Right atrium auricular region (tissue), 2 donors: ENCODE data around the gene PRKD3. TPM values are rescaled to one million over a fixed set of nuclear protein-coding genes. Genes with fewer than 3 reads are reported as not detected.

Source experiments
- DNase-seq: peaks from one replicate; pipeline ENCODE4 v3.0.0-alpha.2; 2019; ENCODE audit warnings: low spot score
- H3K27ac ChIP-seq, 2 donors: fragments of 200-600 bp; sonication (generic); 1 replicate in 1 of 2; 2 replicates in 1 of 2; pipeline ENCODE4 v1.5.1; 2016 to 2019
- H3K27me3 ChIP-seq, 2 donors: fragments of 200-600 bp; sonication (generic); one replicate each; pipeline versions ENCODE4 v1.5.1 to v1.6.0; 2017 to 2019
- H3K36me3 ChIP-seq: fragments of 200-600 bp; sonication (generic); one replicate; pipeline ENCODE4 v1.5.1; 2016
- H3K4me1 ChIP-seq, 2 donors: fragments of 200-600 bp; sonication (generic); one replicate each; pipeline versions ENCODE4 v1.5.1 to v1.6.0; 2017 to 2019
- H3K4me3 ChIP-seq, 2 donors: fragments of 200-600 bp; sonication (generic); 1 replicate in 1 of 2; 2 replicates in 1 of 2; pipeline ENCODE4 v1.5.1; 2017 to 2019; ENCODE audit warnings: mild to moderate bottlenecking in 1 of 2, moderate library complexity in 1 of 2
- H3K9me3 ChIP-seq, 2 donors: fragments of 200-600 bp; sonication (generic); one replicate each; pipeline ENCODE4 v1.5.1; 2019
- total RNA-seq, 2 donors: library from RNA; depleted of rRNA; stranded (reverse); fragments of >200 nt; gene quantifications; one replicate each; pipeline ENCODE4 v1.1.0, GENCODE V29; 2016
- TF ChIP-seq, protein P1 (sequence below), 2 donors: fragments of 200-600 bp; sonication (generic); IDR thresholded peaks; one replicate each; pipeline ENCODE4 v1.5.1; 2019; ENCODE audit warnings: antibody characterized with exemption in 2 of 2

PRKD3 gene
- total RNA-seq, 2 donors from 2014 or later: 13.0 to 20.6 TPM

- H3K4me3 ChIP-seq: no peak overlapping the region
- no peaks in the 10 kb centered on the region for H3K27me3 ChIP-seq
- H3K9me3 ChIP-seq: no peaks in the 10 kb centered on the region
- TF ChIP-seq, protein P1, sequence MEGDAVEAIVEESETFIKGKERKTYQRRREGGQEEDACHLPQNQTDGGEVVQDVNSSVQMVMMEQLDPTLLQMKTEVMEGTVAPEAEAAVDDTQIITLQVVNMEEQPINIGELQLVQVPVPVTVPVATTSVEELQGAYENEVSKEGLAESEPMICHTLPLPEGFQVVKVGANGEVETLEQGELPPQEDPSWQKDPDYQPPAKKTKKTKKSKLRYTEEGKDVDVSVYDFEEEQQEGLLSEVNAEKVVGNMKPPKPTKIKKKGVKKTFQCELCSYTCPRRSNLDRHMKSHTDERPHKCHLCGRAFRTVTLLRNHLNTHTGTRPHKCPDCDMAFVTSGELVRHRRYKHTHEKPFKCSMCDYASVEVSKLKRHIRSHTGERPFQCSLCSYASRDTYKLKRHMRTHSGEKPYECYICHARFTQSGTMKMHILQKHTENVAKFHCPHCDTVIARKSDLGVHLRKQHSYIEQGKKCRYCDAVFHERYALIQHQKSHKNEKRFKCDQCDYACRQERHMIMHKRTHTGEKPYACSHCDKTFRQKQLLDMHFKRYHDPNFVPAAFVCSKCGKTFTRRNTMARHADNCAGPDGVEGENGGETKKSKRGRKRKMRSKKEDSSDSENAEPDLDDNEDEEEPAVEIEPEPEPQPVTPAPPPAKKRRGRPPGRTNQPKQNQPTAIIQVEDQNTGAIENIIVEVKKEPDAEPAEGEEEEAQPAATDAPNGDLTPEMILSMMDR (IDR thresholded peaks at IDR 0.05): no peak
- H3K36me3 ChIP-seq: no peaks in the 10 kb centered on the region
- no peak for DNase-seq
- no peak overlapping the region for H3K27ac ChIP-seq
- H3K4me1 ChIP-seq: peaks cover 0 to 39% of the 10 kb centered on the region in 2 donors
Observed at GRCh38 chr2:37321029-37321682, 3.5 kb downstream of the PRKD3 start.

DNA sequence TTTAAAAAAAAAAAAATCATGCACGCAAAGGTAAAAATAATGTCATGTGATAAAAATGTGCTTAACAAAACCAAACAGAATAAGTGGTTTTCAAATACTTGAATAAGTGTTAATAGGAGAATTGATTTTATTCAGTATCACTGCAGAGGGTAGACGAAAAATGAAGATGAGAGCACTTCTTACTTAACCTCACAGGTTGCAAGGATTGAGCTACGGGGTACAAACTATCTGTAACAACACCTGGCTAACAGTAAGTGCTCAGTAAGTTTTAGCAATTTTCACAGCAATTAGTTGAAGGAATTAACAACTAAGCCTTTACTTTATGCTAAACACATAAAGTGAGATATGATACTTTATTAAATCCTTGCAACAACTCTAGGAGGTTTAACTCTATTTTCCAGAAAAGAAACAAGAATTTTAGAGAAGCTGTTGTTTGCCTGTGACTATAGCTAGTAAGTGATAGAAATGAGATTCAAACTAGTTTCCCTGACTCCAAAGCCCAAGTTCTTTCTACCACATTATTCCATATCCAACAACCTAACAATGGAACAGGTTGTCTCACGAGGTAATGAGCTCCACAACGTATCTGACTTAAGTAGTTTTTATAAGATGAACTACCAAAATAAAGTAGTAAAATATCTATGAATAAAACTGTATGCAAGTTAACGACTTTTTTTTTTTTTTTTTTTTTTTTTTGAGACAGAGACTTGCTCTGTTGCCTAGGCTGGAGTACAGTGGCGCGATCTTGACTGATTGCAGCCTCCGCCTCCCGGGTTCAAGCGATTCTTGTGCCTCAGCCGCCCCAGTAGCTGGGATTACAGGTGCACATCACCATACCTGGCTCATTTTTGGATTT, 4.7 kb downstream of the PRKD3 start:
- Histone ChIP-seq H3K4me3 (no peak overlapping the region), H3K9me3 (no peaks in the 10 kb centered on the region), H3K36me3 (no peaks in the 10 kb centered on the region), H3K4me1 (peaks cover 0 to 46% of the 10 kb centered on the region in 2 donors), H3K27me3 (no peaks in the 10 kb centered on the region), H3K27ac (no peak overlapping the region)
- TF ChIP-seq, protein P1 (IDR thresholded peaks at IDR 0.05): no peak
- no peak for DNase-seq

- Histone ChIP-seq H3K27me3 (no peaks in the 10 kb centered on the region), H3K27ac (no peak overlapping the region), H3K4me1 (peaks cover 0 to 45% of the 10 kb centered on the region in 2 donors), H3K36me3 (no peaks in the 10 kb centered on the region), H3K4me3 (no peak overlapping the region), H3K9me3 (no peaks in the 10 kb centered on the region)
- DNase-seq: no peak
- TF ChIP-seq, protein P1 (IDR thresholded peaks at IDR 0.05): no peak
Observed at GRCh38 chr2:37318401-37318800, 6.2 kb downstream of the PRKD3 start.

- DNase-seq: no peak
- Histone ChIP-seq H3K27me3 (no peaks in the 10 kb centered on the region), H3K9me3 (no peaks in the 10 kb centered on the region), H3K27ac (no peak overlapping the region), H3K36me3 (no peaks in the 10 kb centered on the region), H3K4me3 (no peak overlapping the region), H3K4me1 (peaks cover 0 to 38% of the 10 kb centered on the region in 2 donors)
- TF ChIP-seq, protein P1 (IDR thresholded peaks at IDR 0.05): no peak
Observed at GRCh38 chr2:37317746-37318145, 6.9 kb downstream of the PRKD3 start.

- H3K9me3 ChIP-seq: no peaks in the 10 kb centered on the region
- no peaks in the 10 kb centered on the region for H3K36me3 ChIP-seq
- no peak overlapping the region for H3K4me3 ChIP-seq
- no peak overlapping the region for H3K27ac ChIP-seq
- H3K27me3 ChIP-seq: no peaks in the 10 kb centered on the region
- peaks cover 0 to 28% of the 10 kb centered on the region in 2 donors for H3K4me1 ChIP-seq
- TF ChIP-seq, protein P1 (IDR thresholded peaks at IDR 0.05): no peak
- DNase-seq: no peak
Observed at GRCh38 chr2:37316181-37316580, 8.5 kb downstream of the PRKD3 start.
